K562 (cell line): ENCODE data around the gene FXYD1. TPM values are rescaled to one million over a fixed set of nuclear protein-coding genes. Genes with fewer than 3 reads are reported as not detected.
A peak's percentile ranks its signal among the peaks of the same experiment; 100 is the strongest.

Experiments
- BRD4 ChIP-seq: fragments of 200-600 bp; sonication (generic); IDR thresholded peaks from 2 replicates; pipeline ENCODE4 v1.6.1; 2017; ENCODE audit warnings: inconsistent platforms
- CREM ChIP-seq: IDR thresholded peaks from 2 replicates; pipeline ENCODE4 v1.6.1; 2014; ENCODE audit warnings: antibody characterized with exemption, low read depth
- CTCFL ChIP-seq: IDR thresholded peaks from 2 replicates; pipeline ENCODE4 v1.6.1; 2011; ENCODE audit warnings: borderline replicate concordance, low read depth, mild to moderate bottlenecking, moderate library complexity, low read length; ENCODE audit not compliant: insufficient read depth, poor library complexity, severe bottlenecking
- GATAD2A ChIP-seq: fragments of 450-650 bp; IDR thresholded peaks from 2 replicates; pipeline ENCODE4 v1.6.1; 2017
- HBP1 ChIP-seq: fragments of 450-650 bp; formaldehyde crosslinking; IDR thresholded peaks from 2 replicates; pipeline ENCODE4 v1.4.0; 2022; ENCODE audit warnings: missing genetic modification characterization
- RBM22 ChIP-seq: fragments of 200-400 bp; formaldehyde crosslinking; IDR thresholded peaks from 2 replicates; pipeline ENCODE4 v1.6.1; 2018; ENCODE audit warnings: low read length, low read depth; ENCODE audit not compliant: poor library complexity, severe bottlenecking
- REST ChIP-seq, 2 experiments: fragments of 450-650 bp; formaldehyde crosslinking in 1 of 2; IDR thresholded peaks; 2 replicates each; pipeline versions ENCODE4 v1.4.0 to v1.6.1; 2014 to 2020; ENCODE audit warnings: mild to moderate bottlenecking in 2 of 2, borderline replicate concordance in 1 of 2, low read depth in 1 of 2
- SMC3 ChIP-seq: conservative IDR thresholded peaks from 2 replicates; pipeline ENCODE4 v1.6.1; 2011; ENCODE audit warnings: low read depth, low read length, improper control_type of control experiment; ENCODE audit not compliant: insufficient read depth
- ZBTB2 ChIP-seq: fragments of 450-650 bp; IDR thresholded peaks from 2 replicates; pipeline ENCODE4 v1.6.1; 2016; ENCODE audit warnings: antibody characterized with exemption
- ZNF384 ChIP-seq: IDR thresholded peaks from 2 replicates; pipeline ENCODE4 v1.6.1; 2012; ENCODE audit warnings: low read depth, low read length, improper control_type of control experiment
- polyA plus RNA-seq, 8 experiments: library from polyadenylated mRNA; depleted of rRNA in 4 of 8; stranded (reverse) in 5 of 8; unstranded in 3 of 8; fragments of >200 nt; fragmentation: Nextera tagmentation in 2 of 8; fragmentation: Illumina TruSeq in 1 of 8; extraction: Ambion mirVana in 2 of 8; extraction: Trizol in 1 of 8; gene quantifications; 2 replicates each; pipeline versions ENCODE4 v1.2.1 to v1.2.3, GENCODE V29; 2011 to 2014; ENCODE audit warnings: inconsistent platforms in 1 of 8, missing spikeins in 1 of 8
- total RNA-seq, 7 experiments: library from RNA; depleted of rRNA in 6 of 7; stranded (reverse); fragments of >200 nt in 6 of 7; fragmentation: Illumina TruSeq in 2 of 7; extraction: Trizol in 2 of 7; gene quantifications; 2 replicates each; pipeline versions ENCODE4 v1.2.1 to v1.2.3, GENCODE V29; 2011 to 2021; ENCODE audit warnings: low replicate concordance in 1 of 7

The FXYD1 gene
- total and polyA plus RNA-seq, 9 of the 15 experiments (the other 6 are each of a cell fraction or from before 2014, with no cell fraction given): 0.40 to 3.2 (median 1.8) TPM; not detected in 3

- TF ChIP-seq CTCFL: peak; percentile 32
- TF ChIP-seq GATAD2A: 0 out of 2 replicates have a peak, but pooled peaks have one; percentile 11
- no peak for TF ChIP-seq RBM22
- TF ChIP-seq BRD4: no peak
- peak; percentile 33; the same call in 1 of the 2 replicates for TF ChIP-seq ZBTB2
- TF ChIP-seq HBP1 (CRISPR knock-in tag): peak; percentile 91
- 0 out of 2 replicates have a peak, but pooled peaks have one; percentile 4 for TF ChIP-seq CREM
- peak; percentile 44; the same call in 1 of the 2 replicates for TF ChIP-seq SMC3
- TF ChIP-seq REST (IDR thresholded peaks at IDR 0.05; ENCODE audit: borderline replicate concordance): 0 out of 2 replicates have a peak, but pooled peaks have one; percentile 32
- no peak for TF ChIP-seq REST (CRISPR knock-in tag; IDR thresholded peaks at IDR 0.05; ENCODE audit: low read depth)
- no peak for TF ChIP-seq ZNF384
Observed at GRCh38 chr19:35140962-35141836, 2.6 kb downstream of the FXYD1 start (continued).
